Skin of body (tissue), 3 donors: Measurements from ENCODE around the gene NCOA7. TPM values are rescaled to one million over a fixed set of nuclear protein-coding genes. Genes with fewer than 3 reads are reported as not detected.
"Not testable (repeated sequence)": the region's sequence is repeated elsewhere in the genome, so short reads cannot be mapped to it uniquely, and the experiment has no call there.

Source experiments
- DNase-seq: peaks from one replicate; lab custom pipeline; 2025; lab: John Stamatoyannopoulos, UW
- small RNA-seq: library from RNA; depleted of rRNA; stranded (forward); fragments of <200 nt; gene quantifications from one replicate; pipeline ENCODE3, GENCODE V24; 2014; ENCODE audit warnings: low replicate concordance
- total RNA-seq: library from RNA; depleted of rRNA; stranded (reverse); fragments of >200 nt; gene quantifications from one replicate; pipeline ENCODE4 v1.2.3, GENCODE V29; 2014

The NCOA7 gene
- total RNA-seq, 1 donor from 2014 or later, result 30.8 TPM

- DNase-seq, result no peak
These were observed 180.0 kb downstream of the NCOA7 start for GRCh38 chr6:125970760-125971159.

- not testable (repeated sequence) for DNase-seq
These were observed 181.7 kb downstream of the NCOA7 start for GRCh38 chr6:125972478-125972877.

DNA sequence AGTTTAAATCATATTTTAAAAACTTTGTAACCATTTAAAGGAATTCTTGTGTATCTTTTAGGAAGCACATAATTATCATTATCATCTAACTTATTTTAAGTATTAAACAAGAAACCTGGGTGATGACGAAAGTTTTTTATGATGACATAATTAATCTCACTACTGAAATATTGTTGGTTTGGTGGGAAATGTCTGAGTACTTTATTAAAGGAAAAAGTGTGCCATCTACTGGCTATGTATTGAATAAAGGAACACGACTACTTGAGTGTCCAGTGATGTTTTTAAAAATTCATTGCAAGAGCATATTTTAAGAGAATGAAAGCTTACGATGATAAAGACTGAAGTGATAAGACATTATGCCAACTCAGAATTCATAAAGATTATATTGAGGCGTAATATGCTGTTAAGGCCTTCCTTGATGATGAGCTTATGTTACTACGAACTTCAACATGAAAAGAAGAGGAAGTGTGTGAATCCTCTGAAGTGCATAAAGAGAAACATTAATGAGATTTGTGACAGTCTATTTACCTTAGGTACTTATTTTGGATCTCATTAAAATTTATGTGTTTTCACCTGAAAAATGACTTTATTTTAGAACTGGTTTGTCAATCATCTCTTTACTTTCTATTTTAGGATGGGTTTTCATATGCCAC is 183.6 kb downstream of the NCOA7 start:
- DNase-seq, result peak; percentile 43

DNA sequence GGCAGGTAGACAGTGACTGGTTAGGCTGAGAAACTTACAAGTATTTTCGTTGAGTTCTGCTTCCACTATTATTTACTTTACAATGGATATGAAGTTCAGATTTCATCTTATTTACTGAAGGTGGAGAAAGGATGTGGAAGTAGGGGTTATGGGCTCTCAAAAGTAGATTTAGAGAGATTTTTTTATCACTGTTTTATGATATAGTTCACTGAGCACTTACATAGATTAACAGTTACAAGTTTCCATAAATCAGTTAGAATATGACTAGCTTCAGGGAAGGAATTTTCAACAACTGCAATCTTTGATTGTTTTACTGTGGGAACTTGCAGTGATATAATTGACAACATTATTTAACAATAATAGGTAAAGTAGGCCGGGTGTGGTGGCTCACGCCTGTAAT is 188.3 kb downstream of the NCOA7 start:
- no peak for DNase-seq

Small RNAs within 50 kb of the gene (small RNA-seq; reads per million reads assigned to genes)
- gene RNA5SP216, result not detected

Other genes with a start within 250 kb of the NCOA7 start
- 2.3 TPM for gene HEY2, start 41.3 kb upstream of the NCOA7 start, total RNA-seq
- 23.4 TPM for gene HINT3, start 165.8 kb downstream of the NCOA7 start, total RNA-seq
- gene TRMT11, start 195.6 kb downstream of the NCOA7 start, total RNA-seq, result 23.9 TPM